Mucosa of rectum (tissue), 2 donors: Measurements from ENCODE around the gene PTGDR2.

Experiments used
- H3K27ac ChIP-seq, 2 donors: one replicate each; pipeline ENCODE4 v1.7.0; 2013; ENCODE audit warnings: inconsistent platforms in 2 of 2, low read depth in 2 of 2, low read length in 2 of 2
- H3K27me3 ChIP-seq, 2 donors: one replicate each; pipeline ENCODE4 v1.7.0; 2013; ENCODE audit warnings: low read length in 2 of 2; ENCODE audit not compliant: control insufficient read depth in 2 of 2, insufficient read depth in 2 of 2
- H3K36me3 ChIP-seq, 2 donors: one replicate each; pipeline ENCODE4 v1.7.0; 2013; ENCODE audit warnings: low read length in 2 of 2; ENCODE audit not compliant: control insufficient read depth in 2 of 2, insufficient read depth in 2 of 2
- H3K4me1 ChIP-seq, 2 donors: one replicate each; pipeline ENCODE4 v1.7.0; 2013; ENCODE audit warnings: low read length in 2 of 2, mild to moderate bottlenecking in 1 of 2; ENCODE audit not compliant: control insufficient read depth in 2 of 2, insufficient read depth in 2 of 2
- H3K4me3 ChIP-seq, 2 donors: one replicate each; pipeline ENCODE4 v1.7.0; 2013; ENCODE audit warnings: low read length in 2 of 2
- H3K9ac ChIP-seq, 2 donors: one replicate each; pipeline ENCODE4 v1.7.0; 2013; ENCODE audit warnings: low read length in 2 of 2, low read depth in 1 of 2, mild to moderate bottlenecking in 1 of 2
- H3K9me3 ChIP-seq, 2 donors: one replicate each; pipeline ENCODE4 v1.7.0; 2013; ENCODE audit warnings: low read length in 2 of 2; ENCODE audit not compliant: control insufficient read depth in 2 of 2
- donor health status: healthy.
- donor health status: Normal muscosa, but diverticular disease.

The PTGDR2 gene

GRCh38 chr11:60858236-60858635 lies 2.5 kb upstream of the PTGDR2 start:
- Histone ChIP-seq H3K4me3 (no peak overlapping the region), H3K27me3 (no peaks in the 10 kb centered on the region), H3K4me1 (peaks cover 0 to 13% of the 10 kb centered on the region in 2 donors), H3K9me3 (no peaks in the 10 kb centered on the region), H3K27ac (peak overlapping the region; percentile 26 to 58), H3K36me3 (no peaks in the 10 kb centered on the region), H3K9ac (peak overlapping the region in 1 of 2 donors; percentile 4)

GRCh38 chr11:60857378-60858232 lies 1.9 kb upstream of the PTGDR2 start:
- Histone ChIP-seq H3K27ac (peak overlapping the region; percentile 49 to 58), H3K4me3 (no peak overlapping the region), H3K9me3 (no peaks in the 10 kb centered on the region), H3K9ac (no peak overlapping the region), H3K36me3 (no peaks in the 10 kb centered on the region), H3K4me1 (peaks cover 3 to 18% of the 10 kb centered on the region in 2 donors), H3K27me3 (no peaks in the 10 kb centered on the region)

- peak overlapping the region; percentile 44 to 53 for H3K9ac ChIP-seq
These were observed 664 bp downstream of the PTGDR2 start for GRCh38 chr11:60854847-60855725.

GRCh38 chr11:60854140-60854846 lies 1.5 kb downstream of the PTGDR2 start:
- no peaks in the 10 kb centered on the region for H3K27me3 ChIP-seq
- peak overlapping the region in 1 of 2 donors; percentile 44 for H3K9ac ChIP-seq
- no peak overlapping the region for H3K27ac ChIP-seq
- H3K36me3 ChIP-seq = peaks cover 12 to 20% of the 10 kb centered on the region in 2 donors
- H3K4me3 ChIP-seq = peak overlapping the region in 1 of 2 donors; percentile 68
- H3K4me1 ChIP-seq = peaks cover 10 to 24% of the 10 kb centered on the region in 2 donors
- H3K9me3 ChIP-seq = no peaks in the 10 kb centered on the region

More at GRCh38 chr11:60854847-60855725, 664 bp downstream of the PTGDR2 start:
- Histone ChIP-seq H3K27me3 (no peaks in the 10 kb centered on the region), H3K36me3 (peaks cover 10 to 14% of the 10 kb centered on the region in 2 donors), H3K4me1 (peaks cover 10 to 24% of the 10 kb centered on the region in 2 donors), H3K9me3 (no peaks in the 10 kb centered on the region), H3K27ac (peak overlapping the region; percentile 36 to 61), H3K4me3 (peak overlapping the region; percentile 31 to 68)

- H3K9me3 ChIP-seq = no peaks in the 10 kb centered on the region
- peaks cover 10 to 24% of the 10 kb centered on the region in 2 donors for H3K4me1 ChIP-seq
- peak overlapping the region; percentile 60 to 65 for H3K4me3 ChIP-seq
- H3K27ac ChIP-seq = peak overlapping the region; percentile 58 to 79
- peaks cover 17 to 28% of the 10 kb centered on the region in 2 donors for H3K36me3 ChIP-seq
- H3K9ac ChIP-seq = peak overlapping the region in 1 of 2 donors; percentile 59
- H3K27me3 ChIP-seq = no peaks in the 10 kb centered on the region
These were observed 2.5 kb downstream of the PTGDR2 start for GRCh38 chr11:60852982-60853950.

GRCh38 chr11:60852117-60852981 lies 3.4 kb downstream of the PTGDR2 start:
- Histone ChIP-seq H3K4me1 (peaks cover 10 to 24% of the 10 kb centered on the region in 2 donors), H3K27ac (peak overlapping the region; percentile 58 to 79), H3K9me3 (no peaks in the 10 kb centered on the region), H3K36me3 (peaks cover 18 to 30% of the 10 kb centered on the region in 2 donors), H3K4me3 (peak overlapping the region; percentile 60 to 65), H3K9ac (peak overlapping the region; percentile 14 to 59), H3K27me3 (no peaks in the 10 kb centered on the region)

GRCh38 chr11:60851327-60852104 lies 4.2 kb downstream of the PTGDR2 start:
- no peaks in the 10 kb centered on the region for H3K27me3 ChIP-seq
- no peaks in the 10 kb centered on the region for H3K9me3 ChIP-seq
- peak overlapping the region; percentile 58 to 79 for H3K27ac ChIP-seq
- peaks cover 10 to 24% of the 10 kb centered on the region in 2 donors for H3K4me1 ChIP-seq
- peak overlapping the region; percentile 60 to 65 for H3K4me3 ChIP-seq
- H3K36me3 ChIP-seq = peaks cover 18 to 30% of the 10 kb centered on the region in 2 donors
- H3K9ac ChIP-seq = peak overlapping the region; percentile 14 to 59
